GM04503 (cell line): ENCODE data around the gene WDR89.
"Not testable (repeated sequence)": the region's sequence is repeated elsewhere in the genome, so short reads cannot be mapped to it uniquely, and the experiment has no call there.

Experiments
- DNase-seq: peaks from one replicate; pipeline ENCODE4 v3.0.0-alpha.2; 2012; ENCODE audit warnings: low read depth

Gene WDR89

GRCh38 chr14:63641473-63642228 lies at the start of gene WDR89:
Gene WDR89 (minus strand): TSS chr14:63641871. CDS start chr14:63599942, 41,929 bp downstream.
- DNase-seq, result peak; percentile 98

GRCh38 chr14:63689132-63689531 lies 47.5 kb upstream of the WDR89 start:
- DNase-seq, result no peak

- DNase-seq, result no peak
Measured at GRCh38 chr14:63686926-63687325, 45.3 kb upstream of the WDR89 start.

GRCh38 chr14:63685401-63685800 lies 43.7 kb upstream of the WDR89 start:
- DNase-seq, result no peak

- DNase-seq, result no peak
Measured at GRCh38 chr14:63682727-63683593, 41.3 kb upstream of the WDR89 start.

GRCh38 chr14:63678536-63678935 lies 36.9 kb upstream of the WDR89 start:
- DNase-seq, result no peak

GRCh38 chr14:63677891-63678379 lies 36.3 kb upstream of the WDR89 start:
- DNase-seq, result peak; percentile 51

- DNase-seq, result no peak
Measured at GRCh38 chr14:63676615-63677014, 34.9 kb upstream of the WDR89 start.

- DNase-seq, result no peak
Measured at GRCh38 chr14:63673886-63674497, 32.3 kb upstream of the WDR89 start.

GRCh38 chr14:63673255-63673654 lies 31.6 kb upstream of the WDR89 start:
- DNase-seq, result no peak

GRCh38 chr14:63672417-63673180 lies 30.9 kb upstream of the WDR89 start:
- DNase-seq, result no peak

GRCh38 chr14:63671987-63672386 lies 30.3 kb upstream of the WDR89 start:
- DNase-seq, result no peak

GRCh38 chr14:63670692-63671091 lies 29.0 kb upstream of the WDR89 start:
- DNase-seq, result no peak

- DNase-seq, result no peak
Measured at GRCh38 chr14:63666335-63666734, 24.7 kb upstream of the WDR89 start.

GRCh38 chr14:63663428-63664341 lies 22.0 kb upstream of the WDR89 start:
- DNase-seq, result no peak

GRCh38 chr14:63662776-63663175 lies 21.1 kb upstream of the WDR89 start:
- DNase-seq, result no peak

- DNase-seq, result not testable (repeated sequence)
Measured at GRCh38 chr14:63661881-63662280, 20.2 kb upstream of the WDR89 start.

- no peak for DNase-seq
Measured at GRCh38 chr14:63659726-63660125, 18.1 kb upstream of the WDR89 start.

GRCh38 chr14:63656194-63656593 lies 14.5 kb upstream of the WDR89 start:
- no peak for DNase-seq

GRCh38 chr14:63654936-63655335 lies 13.3 kb upstream of the WDR89 start:
- DNase-seq, result no peak

- peak; percentile 81 for DNase-seq
Measured at GRCh38 chr14:63654346-63654745, 12.7 kb upstream of the WDR89 start.
